ENCODE results near the gene MANBA. TPM values are rescaled to one million over a fixed set of nuclear protein-coding genes. Genes with fewer than 3 reads are reported as not detected.

Gene MANBA
- total and polyA plus RNA-seq, 4 donors, result 19.9 to 100 (median 32.1) TPM

- Histone ChIP-seq H3K36me3 (ENCODE audit: control insufficient read depth in 4 of 4, insufficient read depth in 4 of 4, low read length in 4 of 4) (peaks cover 3 to 8% (median 7%) of the 10 kb centered on the region in 4 donors), H3K9ac (ENCODE audit: insufficient read depth in 1 of 2, low read length in 2 of 2) (no peak overlapping the region), H3K27me3 (ENCODE audit: control insufficient read depth in 3 of 3, insufficient read depth in 3 of 3, low read length in 2 of 3) (no peaks in the 10 kb centered on the region), H3K9me3 (ENCODE audit: control insufficient read depth in 4 of 4, insufficient read depth in 3 of 4, low read length in 3 of 4) (no peaks in the 10 kb centered on the region), H3K27ac (ENCODE audit: low read depth in 1 of 2, low read length in 1 of 2) (no peak overlapping the region), H3K4me3 (no peak overlapping the region), H3K4me1 (ENCODE audit: control insufficient read depth in 5 of 5, insufficient read depth in 5 of 5, low read length in 5 of 5) (peaks cover 0 to 6% (median 0%) of the 10 kb centered on the region in 5 donors)
- ATAC-seq (ENCODE audit: insufficient read depth, low FRiP score) (no peak), DNase-seq (no peak)
- WGBS, 2 donors, result 91 to 92% methylated on average over 5 of the region's 5 CpGs
- TF ChIP-seq, protein P1, sequence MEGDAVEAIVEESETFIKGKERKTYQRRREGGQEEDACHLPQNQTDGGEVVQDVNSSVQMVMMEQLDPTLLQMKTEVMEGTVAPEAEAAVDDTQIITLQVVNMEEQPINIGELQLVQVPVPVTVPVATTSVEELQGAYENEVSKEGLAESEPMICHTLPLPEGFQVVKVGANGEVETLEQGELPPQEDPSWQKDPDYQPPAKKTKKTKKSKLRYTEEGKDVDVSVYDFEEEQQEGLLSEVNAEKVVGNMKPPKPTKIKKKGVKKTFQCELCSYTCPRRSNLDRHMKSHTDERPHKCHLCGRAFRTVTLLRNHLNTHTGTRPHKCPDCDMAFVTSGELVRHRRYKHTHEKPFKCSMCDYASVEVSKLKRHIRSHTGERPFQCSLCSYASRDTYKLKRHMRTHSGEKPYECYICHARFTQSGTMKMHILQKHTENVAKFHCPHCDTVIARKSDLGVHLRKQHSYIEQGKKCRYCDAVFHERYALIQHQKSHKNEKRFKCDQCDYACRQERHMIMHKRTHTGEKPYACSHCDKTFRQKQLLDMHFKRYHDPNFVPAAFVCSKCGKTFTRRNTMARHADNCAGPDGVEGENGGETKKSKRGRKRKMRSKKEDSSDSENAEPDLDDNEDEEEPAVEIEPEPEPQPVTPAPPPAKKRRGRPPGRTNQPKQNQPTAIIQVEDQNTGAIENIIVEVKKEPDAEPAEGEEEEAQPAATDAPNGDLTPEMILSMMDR (IDR thresholded peaks at IDR 0.05; ENCODE audit: control extremely low read depth, extremely low read depth), result no peak
These were observed 76.7 kb downstream of the MANBA start for GRCh38 chr4:102683881-102684609.

DNA sequence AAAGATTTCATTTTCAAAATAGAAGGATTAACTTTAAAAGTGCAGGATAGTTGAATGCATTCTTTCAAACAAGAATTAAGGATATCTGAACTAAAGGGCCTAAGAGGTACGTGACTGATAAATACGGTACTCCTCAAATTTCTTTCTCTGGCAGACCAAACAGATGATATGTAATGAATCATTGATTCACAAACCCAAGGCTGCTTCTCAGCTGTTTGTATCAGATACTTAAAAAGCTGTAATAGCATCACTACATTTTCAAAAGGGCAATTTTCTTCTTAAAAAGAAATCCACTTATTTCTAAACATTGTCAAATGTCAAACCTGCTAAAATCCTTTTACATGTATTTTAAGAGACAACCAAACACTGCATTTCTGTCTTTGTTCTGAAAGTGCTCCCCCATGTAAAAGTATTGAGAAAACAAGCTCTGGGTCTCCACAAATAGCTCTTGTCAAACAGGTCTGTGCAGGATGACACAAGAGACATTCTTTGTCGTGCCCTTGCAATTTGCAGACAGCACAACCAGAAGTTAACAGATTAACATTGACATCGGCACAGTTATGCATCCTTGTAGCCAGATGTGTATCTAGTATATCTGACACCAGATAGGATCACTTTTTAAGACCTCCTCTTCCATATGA, 82.0 kb downstream of the MANBA start:
- TF ChIP-seq, protein P1 (IDR thresholded peaks at IDR 0.05; ENCODE audit: control extremely low read depth, extremely low read depth), result no peak
- H3K27me3 ChIP-seq (ENCODE audit: control insufficient read depth in 3 of 3, insufficient read depth in 3 of 3, low read length in 2 of 3), result no peaks in the 10 kb centered on the region
- WGBS, 2 donors, result 80 to 81% methylated on average over 4 of the region's 4 CpGs
- peaks cover 0 to 5% (median 0%) of the 10 kb centered on the region in 5 donors for H3K4me1 ChIP-seq (ENCODE audit: control insufficient read depth in 5 of 5, insufficient read depth in 5 of 5, low read length in 5 of 5)
- DNase-seq, result no peak
- no peak for ATAC-seq (ENCODE audit: insufficient read depth, low FRiP score)
- H3K27ac ChIP-seq (ENCODE audit: low read depth in 1 of 2, low read length in 1 of 2), result no peak overlapping the region
- H3K4me3 ChIP-seq, result no peak overlapping the region
- H3K9ac ChIP-seq (ENCODE audit: insufficient read depth in 1 of 2, low read length in 2 of 2), result no peak overlapping the region
- no peaks in the 10 kb centered on the region for H3K9me3 ChIP-seq (ENCODE audit: control insufficient read depth in 4 of 4, insufficient read depth in 3 of 4, low read length in 3 of 4)
- peaks cover 0 to 7% (median 3%) of the 10 kb centered on the region in 4 donors for H3K36me3 ChIP-seq (ENCODE audit: control insufficient read depth in 4 of 4, insufficient read depth in 4 of 4, low read length in 4 of 4)

DNA sequence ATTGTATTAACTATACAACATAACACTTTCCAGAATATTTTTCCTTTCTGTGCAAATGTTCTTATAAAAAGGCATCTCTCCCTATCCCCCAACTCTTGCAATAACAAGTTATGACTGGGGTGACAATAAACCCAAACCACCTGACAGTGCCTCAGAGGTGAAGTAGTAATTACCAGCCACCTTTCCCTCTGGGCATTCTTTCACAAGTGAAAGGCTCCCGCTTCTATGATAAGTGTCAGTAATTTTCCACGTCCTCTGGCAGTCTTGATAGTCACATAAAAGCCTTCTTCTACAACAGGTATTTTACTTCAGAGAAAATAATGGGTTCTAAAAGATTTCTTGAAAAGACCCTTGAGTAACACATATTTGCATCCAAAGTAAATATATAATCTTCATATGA, 82.7 kb downstream of the MANBA start:
- 82 to 91% methylated on average over 2 of the region's 2 CpGs for WGBS, 2 donors
- ATAC-seq (ENCODE audit: insufficient read depth, low FRiP score), result no peak

More for the DNA sequence above, 82.7 kb downstream of the MANBA start:
- Histone ChIP-seq H3K36me3 (ENCODE audit: control insufficient read depth in 4 of 4, insufficient read depth in 4 of 4, low read length in 4 of 4) (peaks cover 0 to 7% (median 3%) of the 10 kb centered on the region in 4 donors), H3K27me3 (ENCODE audit: control insufficient read depth in 3 of 3, insufficient read depth in 3 of 3, low read length in 2 of 3) (no peaks in the 10 kb centered on the region), H3K4me1 (ENCODE audit: control insufficient read depth in 5 of 5, insufficient read depth in 5 of 5, low read length in 5 of 5) (peaks cover 0 to 5% (median 0%) of the 10 kb centered on the region in 5 donors), H3K27ac (ENCODE audit: low read depth in 1 of 2, low read length in 1 of 2) (no peak overlapping the region), H3K9ac (ENCODE audit: insufficient read depth in 1 of 2, low read length in 2 of 2) (no peak overlapping the region), H3K9me3 (ENCODE audit: control insufficient read depth in 4 of 4, insufficient read depth in 3 of 4, low read length in 3 of 4) (no peaks in the 10 kb centered on the region), H3K4me3 (no peak overlapping the region)
- no peak for DNase-seq
- TF ChIP-seq, protein P1 (IDR thresholded peaks at IDR 0.05; ENCODE audit: control extremely low read depth, extremely low read depth), result no peak

Measured in lung (tissue), 12 donors.